HEK293T (cell line): ENCODE measurements around the gene APOBEC3F.

ENCODE experiments used
- FOXM1 ChIP-seq: fragments of 450-650 bp; IDR thresholded peaks from 2 replicates; pipeline ENCODE4 v1.6.1; 2017; ENCODE audit warnings: mild to moderate bottlenecking, borderline replicate concordance
- SP1 ChIP-seq: fragments of 450-650 bp; IDR thresholded peaks from 2 replicates; pipeline ENCODE4 v1.6.1; 2017
- ZNF384 ChIP-seq: fragments of 450-650 bp; IDR thresholded peaks from 2 replicates; pipeline ENCODE4 v1.6.1; 2016

DNA sequence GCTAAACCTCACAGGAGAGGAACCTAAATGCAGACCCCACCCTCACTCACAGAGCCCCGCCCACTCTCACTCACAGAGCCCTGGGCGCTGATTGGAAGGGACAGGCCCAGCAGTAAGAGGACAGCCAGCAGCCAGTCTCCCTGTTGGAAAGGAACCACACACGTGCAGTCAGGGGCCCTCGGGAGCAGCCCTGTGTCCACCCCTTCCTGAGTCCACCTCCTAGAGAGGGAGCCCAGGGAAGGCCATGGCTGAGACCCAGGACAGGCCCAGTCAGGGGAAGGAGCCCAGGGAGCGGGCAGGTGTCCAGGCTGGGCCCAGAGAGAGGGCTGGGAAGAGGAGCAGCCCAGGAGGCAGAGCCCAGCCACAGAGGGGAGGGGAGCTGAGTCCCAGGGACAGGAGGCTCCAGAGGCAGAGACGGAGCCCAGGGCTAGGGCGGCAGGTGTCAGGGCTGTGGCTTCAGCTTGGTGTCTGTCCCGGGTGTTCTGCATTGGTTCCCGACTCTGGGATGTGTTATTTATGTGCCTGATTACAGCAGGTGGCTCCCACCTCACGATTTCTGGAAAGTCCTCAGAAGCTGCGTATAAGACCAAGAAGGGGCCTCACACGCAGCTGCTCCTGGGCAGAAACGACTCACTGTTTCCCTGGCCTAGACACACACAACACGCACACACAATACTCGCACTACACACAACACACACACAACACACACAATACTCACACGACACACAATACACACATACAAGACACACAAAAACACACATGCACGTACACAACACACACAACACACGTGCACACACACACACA lies 47.4 kb downstream of the APOBEC3F start:
- TF ChIP-seq ZNF384: no peak
- TF ChIP-seq FOXM1: no peak
- TF ChIP-seq SP1: no peak
